NCI-H1436 (cell line): ENCODE measurements around the gene TRPV6.

Experiments used
- DNase-seq: peaks from one replicate; lab custom pipeline; 2025; lab: John Stamatoyannopoulos, UW

TRPV6 gene

GRCh38 chr7:142868986-142869415 lies 16.5 kb downstream of the TRPV6 start:
- DNase-seq, result no peak

GRCh38 chr7:142868188-142868985 lies 17.2 kb downstream of the TRPV6 start:
- no peak for DNase-seq

GRCh38 chr7:142867398-142868187 lies 18.0 kb downstream of the TRPV6 start:
- DNase-seq, result no peak

- DNase-seq, result no peak
Observed at GRCh38 chr7:142867097-142867378, 18.5 kb downstream of the TRPV6 start.

GRCh38 chr7:142866361-142867096 lies 19.0 kb downstream of the TRPV6 start:
- DNase-seq, result no peak

GRCh38 chr7:142865766-142866165 lies 19.8 kb downstream of the TRPV6 start:
- no peak for DNase-seq

- DNase-seq, result no peak
Observed at GRCh38 chr7:142864980-142865747, 20.4 kb downstream of the TRPV6 start.

GRCh38 chr7:142863891-142864685 lies 21.5 kb downstream of the TRPV6 start:
- DNase-seq, result no peak

GRCh38 chr7:142862786-142863400 lies 22.7 kb downstream of the TRPV6 start:
- no peak for DNase-seq

GRCh38 chr7:142862351-142862750 lies 23.2 kb downstream of the TRPV6 start:
- no peak for DNase-seq

- DNase-seq, result no peak
Observed at GRCh38 chr7:142860968-142861367, 24.6 kb downstream of the TRPV6 start.

GRCh38 chr7:142859829-142860228 lies 25.7 kb downstream of the TRPV6 start:
- no peak for DNase-seq

- DNase-seq, result no peak
Observed at GRCh38 chr7:142859411-142859810, 26.1 kb downstream of the TRPV6 start.

- DNase-seq, result no peak
Observed at GRCh38 chr7:142857625-142858024, 27.9 kb downstream of the TRPV6 start.

GRCh38 chr7:142856565-142857245 lies 28.8 kb downstream of the TRPV6 start:
- no peak for DNase-seq

GRCh38 chr7:142855756-142856564 lies 29.6 kb downstream of the TRPV6 start:
- no peak for DNase-seq

- no peak for DNase-seq
Observed at GRCh38 chr7:142855114-142855743, 30.3 kb downstream of the TRPV6 start.

- no peak for DNase-seq
Observed at GRCh38 chr7:142854372-142855113, 31.0 kb downstream of the TRPV6 start, which contains the start of gene EPHB6. TSS of gene EPHB6 (plus strand) at chr7:142855076. CDS start at chr7:142863228, 8,152 bp downstream.
